ENCODE results near the gene HSPA8.
A peak's percentile ranks its signal among the peaks of the same experiment; 100 is the strongest.
"Not testable (repeated sequence)": the region's sequence is repeated elsewhere in the genome, so short reads cannot be mapped to it uniquely, and the experiment has no call there.

HSPA8 gene

GRCh38 chr11:123103326-123103980 lies 41.5 kb upstream of the HSPA8 start:
- ChIA-PET CTCF (interaction anchor here (0.7 to 2.6 kb wide), 12 partner anchors 9 to 254 kb away, joined by 3 to 27 read pairs (median 5); partner anchors contain the start of gene HSPA8), POLR2A (interaction anchor here (0.7 to 1.0 kb wide), 2 partner anchors 144 to 158 kb away, joined by 3 to 4 read pairs; no protein-coding TSS in a partner anchor)
- peak; percentile 62 for DNase-seq (ENCODE audit: extremely low spot score)
- TF ChIP-seq ARNT (IDR thresholded peaks at IDR 0.05) = no peak
- peak; percentile 65 for TF ChIP-seq ZNF384 (IDR thresholded peaks at IDR 0.05)
- TF ChIP-seq SUZ12 (IDR thresholded peaks at IDR 0.05) = no peak

- ChIA-PET POLR2A (no interaction called here), CTCF (interaction anchor here (0.7 to 1.2 kb wide), 2 partner anchors 9 to 161 kb away, joined by 3 to 4 read pairs; no protein-coding TSS in a partner anchor)
- TF ChIP-seq SUZ12 (IDR thresholded peaks at IDR 0.05) = no peak
- TF ChIP-seq ELF4 (IDR thresholded peaks at IDR 0.05) = no peak
- TF ChIP-seq NFRKB (IDR thresholded peaks at IDR 0.05) = no peak
- TF ChIP-seq LEF1 (IDR thresholded peaks at IDR 0.05; ENCODE audit: borderline replicate concordance) = no peak
- no peak for TF ChIP-seq FOXA1 (IDR thresholded peaks at IDR 0.05)
- no peak for TF ChIP-seq L3MBTL2 (conservative IDR thresholded peaks at IDR 0.05)
- TF ChIP-seq CTBP1 (IDR thresholded peaks at IDR 0.05; ENCODE audit: borderline replicate concordance) = no peak
- no peak for TF ChIP-seq FOXM1 (IDR thresholded peaks at IDR 0.05; ENCODE audit: borderline replicate concordance)
- no peak for TF ChIP-seq ARNT (IDR thresholded peaks at IDR 0.05)
- no peak for TF ChIP-seq HDGF (IDR thresholded peaks at IDR 0.05; ENCODE audit: borderline replicate concordance)
- no peak for TF ChIP-seq ZNF384 (IDR thresholded peaks at IDR 0.05)
- no peak for TF ChIP-seq PKNOX1 (IDR thresholded peaks at IDR 0.05)
- TF ChIP-seq TARDBP (IDR thresholded peaks at IDR 0.05) = no peak
- no peak for TF ChIP-seq BHLHE40 (IDR thresholded peaks at IDR 0.05; ENCODE audit: borderline replicate concordance)
- no peak for TF ChIP-seq SP1 (IDR thresholded peaks at IDR 0.05)
- DNase-seq (ENCODE audit: extremely low spot score) = no peak
Measured at GRCh38 chr11:123100379-123101085, 38.6 kb upstream of the HSPA8 start.

GRCh38 chr11:123098990-123099389 lies 37.1 kb upstream of the HSPA8 start:
- DNase-seq (ENCODE audit: extremely low spot score) = no peak
- ChIA-PET POLR2A (no interaction called here), CTCF (interaction anchor here (0.6 kb wide), 1 partner anchor 209 kb away, joined by 5 read pairs; no protein-coding TSS in a partner anchor)
- TF ChIP-seq CTBP1 (IDR thresholded peaks at IDR 0.05; ENCODE audit: borderline replicate concordance) (no peak), NFRKB (IDR thresholded peaks at IDR 0.05) (no peak), LEF1 (IDR thresholded peaks at IDR 0.05; ENCODE audit: borderline replicate concordance) (no peak), FOXA1 (IDR thresholded peaks at IDR 0.05) (no peak), FOXK2 (IDR thresholded peaks at IDR 0.05) (no peak), ELF4 (IDR thresholded peaks at IDR 0.05) (no peak), ZNF384 (IDR thresholded peaks at IDR 0.05) (no peak), FOXM1 (IDR thresholded peaks at IDR 0.05; ENCODE audit: borderline replicate concordance) (no peak), ARNT (IDR thresholded peaks at IDR 0.05) (no peak), PKNOX1 (IDR thresholded peaks at IDR 0.05) (no peak), TARDBP (IDR thresholded peaks at IDR 0.05) (no peak), SP1 (IDR thresholded peaks at IDR 0.05) (no peak), BHLHE40 (IDR thresholded peaks at IDR 0.05; ENCODE audit: borderline replicate concordance) (no peak), SUZ12 (IDR thresholded peaks at IDR 0.05) (no peak), HDGF (IDR thresholded peaks at IDR 0.05; ENCODE audit: borderline replicate concordance) (no peak)

- ChIA-PET POLR2A (no interaction called here), CTCF (no interaction called here)
- DNase-seq (ENCODE audit: extremely low spot score) = no peak
- TF ChIP-seq HDGF (IDR thresholded peaks at IDR 0.05; ENCODE audit: borderline replicate concordance) = no peak
- TF ChIP-seq SUZ12 (IDR thresholded peaks at IDR 0.05) = no peak
- no peak for TF ChIP-seq TARDBP (IDR thresholded peaks at IDR 0.05)
- no peak for TF ChIP-seq L3MBTL2 (conservative IDR thresholded peaks at IDR 0.05)
- no peak for TF ChIP-seq FOXA1 (IDR thresholded peaks at IDR 0.05)
- no peak for TF ChIP-seq LEF1 (IDR thresholded peaks at IDR 0.05; ENCODE audit: borderline replicate concordance)
- no peak for TF ChIP-seq ARNT (IDR thresholded peaks at IDR 0.05)
- TF ChIP-seq FOXK2 (IDR thresholded peaks at IDR 0.05) = no peak
- TF ChIP-seq SP1 (IDR thresholded peaks at IDR 0.05) = no peak
- TF ChIP-seq ZNF384 (IDR thresholded peaks at IDR 0.05) = no peak
- TF ChIP-seq PKNOX1 (IDR thresholded peaks at IDR 0.05) = no peak
- TF ChIP-seq NFRKB (IDR thresholded peaks at IDR 0.05) = no peak
- TF ChIP-seq FOXM1 (IDR thresholded peaks at IDR 0.05; ENCODE audit: borderline replicate concordance) = no peak
- TF ChIP-seq ELF4 (IDR thresholded peaks at IDR 0.05) = no peak
- TF ChIP-seq CTBP1 (IDR thresholded peaks at IDR 0.05; ENCODE audit: borderline replicate concordance) = no peak
- TF ChIP-seq BHLHE40 (IDR thresholded peaks at IDR 0.05; ENCODE audit: borderline replicate concordance) = no peak
Measured at GRCh38 chr11:123093739-123094138, 31.8 kb upstream of the HSPA8 start.

GRCh38 chr11:123091506-123091905 lies 29.6 kb upstream of the HSPA8 start:
- TF ChIP-seq ARNT (IDR thresholded peaks at IDR 0.05) = no peak
- TF ChIP-seq SP1 (IDR thresholded peaks at IDR 0.05) = no peak
- TF ChIP-seq FOXM1 (IDR thresholded peaks at IDR 0.05; ENCODE audit: borderline replicate concordance) = no peak
- TF ChIP-seq LEF1 (IDR thresholded peaks at IDR 0.05; ENCODE audit: borderline replicate concordance) = no peak
- no peak for TF ChIP-seq BHLHE40 (IDR thresholded peaks at IDR 0.05; ENCODE audit: borderline replicate concordance)
- no peak for TF ChIP-seq HDGF (IDR thresholded peaks at IDR 0.05; ENCODE audit: borderline replicate concordance)
- no peak for TF ChIP-seq ZNF384 (IDR thresholded peaks at IDR 0.05)
- TF ChIP-seq NFRKB (IDR thresholded peaks at IDR 0.05) = no peak
- ChIA-PET CTCF (interaction anchor here (0.6 to 3.0 kb wide), 4 partner anchors 9 to 170 kb away, joined by 3 to 11 read pairs (median 4); no protein-coding TSS in a partner anchor), POLR2A (interaction anchor here (1.1 kb wide), 1 partner anchor 29 kb away, joined by 4 read pairs; the partner anchor contains the start of gene HSPA8)
- no peak for DNase-seq (ENCODE audit: extremely low spot score)

GRCh38 chr11:123090168-123090567 lies 28.2 kb upstream of the HSPA8 start:
- CTCF ChIA-PET = interaction anchor here (0.6 to 3.0 kb wide), 2 partner anchors 13 to 227 kb away, joined by 3 to 11 read pairs; no protein-coding TSS in a partner anchor
- POLR2A ChIA-PET; DNase-seq (ENCODE audit: extremely low spot score): not testable (repeated sequence)

DNA sequence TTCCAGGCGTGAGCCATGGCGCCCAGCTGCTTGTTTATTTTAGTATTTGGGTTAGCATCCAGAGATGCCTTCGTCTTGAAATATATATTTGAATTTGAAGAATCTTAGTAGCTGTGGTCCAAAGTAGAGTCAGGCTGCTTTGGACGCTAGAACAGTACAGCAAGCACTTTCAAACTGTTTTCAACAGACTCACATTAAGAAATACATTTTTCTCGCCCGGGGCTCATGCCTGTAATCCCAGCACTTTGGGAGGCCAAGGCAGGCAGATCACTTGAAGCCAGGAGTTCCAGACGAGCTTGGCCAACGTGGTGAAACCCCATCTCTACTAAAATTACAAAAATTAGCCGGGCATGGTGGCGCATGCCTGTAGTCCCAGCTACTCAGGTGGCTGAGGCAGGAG lies 27.0 kb upstream of the HSPA8 start:
- CTCF ChIA-PET; DNase-seq (ENCODE audit: extremely low spot score); POLR2A ChIA-PET: not testable (repeated sequence)

- POLR2A ChIA-PET; DNase-seq (ENCODE audit: extremely low spot score): not testable (repeated sequence)
- CTCF ChIA-PET = interaction anchor here (0.8 kb wide), 1 partner anchor 26 kb away, joined by 3 read pairs; the partner anchor contains the start of gene HSPA8
Measured at GRCh38 chr11:123087657-123088056, 25.7 kb upstream of the HSPA8 start.
